DND-41 (cell line): ENCODE measurements around the gene PHF14.

Source experiments
- EZH2 ChIP-seq: IDR thresholded peaks from 3 replicates; pipeline ENCODE4 v1.6.1; 2012; ENCODE audit warnings: borderline replicate concordance, low read depth, mild to moderate bottlenecking, moderate library complexity, low read length, inconsistent platforms; ENCODE audit not compliant: severe bottlenecking
- TF ChIP-seq, protein P1 (sequence below): IDR thresholded peaks from 2 replicates; pipeline ENCODE4 v1.5.1; 2012; ENCODE audit warnings: borderline replicate concordance, low read length, moderate library complexity, mild to moderate bottlenecking; ENCODE audit not compliant: poor library complexity, severe bottlenecking; ENCODE audit errors: extremely low read depth

- TF ChIP-seq, protein P1, sequence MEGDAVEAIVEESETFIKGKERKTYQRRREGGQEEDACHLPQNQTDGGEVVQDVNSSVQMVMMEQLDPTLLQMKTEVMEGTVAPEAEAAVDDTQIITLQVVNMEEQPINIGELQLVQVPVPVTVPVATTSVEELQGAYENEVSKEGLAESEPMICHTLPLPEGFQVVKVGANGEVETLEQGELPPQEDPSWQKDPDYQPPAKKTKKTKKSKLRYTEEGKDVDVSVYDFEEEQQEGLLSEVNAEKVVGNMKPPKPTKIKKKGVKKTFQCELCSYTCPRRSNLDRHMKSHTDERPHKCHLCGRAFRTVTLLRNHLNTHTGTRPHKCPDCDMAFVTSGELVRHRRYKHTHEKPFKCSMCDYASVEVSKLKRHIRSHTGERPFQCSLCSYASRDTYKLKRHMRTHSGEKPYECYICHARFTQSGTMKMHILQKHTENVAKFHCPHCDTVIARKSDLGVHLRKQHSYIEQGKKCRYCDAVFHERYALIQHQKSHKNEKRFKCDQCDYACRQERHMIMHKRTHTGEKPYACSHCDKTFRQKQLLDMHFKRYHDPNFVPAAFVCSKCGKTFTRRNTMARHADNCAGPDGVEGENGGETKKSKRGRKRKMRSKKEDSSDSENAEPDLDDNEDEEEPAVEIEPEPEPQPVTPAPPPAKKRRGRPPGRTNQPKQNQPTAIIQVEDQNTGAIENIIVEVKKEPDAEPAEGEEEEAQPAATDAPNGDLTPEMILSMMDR = no peak
- TF ChIP-seq EZH2 = no peak
These were observed 192.4 kb downstream of the PHF14 start for GRCh38 chr7:11166051-11166450.
